ENCODE results near the gene C2orf66.

Gene C2orf66

DNA sequence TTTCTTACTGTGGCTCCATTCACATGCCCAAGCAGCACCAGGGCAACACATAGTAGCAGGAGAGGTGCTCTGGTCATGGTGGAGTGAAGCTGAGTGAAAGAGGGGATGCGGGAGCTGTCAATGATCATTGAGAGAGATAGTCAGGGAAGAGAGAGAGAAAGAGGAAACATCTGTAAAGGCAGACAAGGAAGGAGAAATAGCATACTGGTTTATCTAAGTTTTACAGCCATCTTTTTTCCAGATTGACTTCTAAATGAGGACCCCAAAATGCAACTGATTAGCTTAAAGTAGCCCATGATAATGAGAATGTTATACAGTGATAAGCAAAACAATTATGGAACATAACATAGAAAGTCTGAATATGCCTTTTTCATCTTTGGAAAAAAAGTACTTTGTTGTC lies at the start of gene C2orf66:
C2orf66 (minus strand) TSS at position 96 of the 400 bp plus-strand sequence; CDS start at position 77, 19 bp downstream.
- DNase-seq (ENCODE audit: low read depth): no peak

DNA sequence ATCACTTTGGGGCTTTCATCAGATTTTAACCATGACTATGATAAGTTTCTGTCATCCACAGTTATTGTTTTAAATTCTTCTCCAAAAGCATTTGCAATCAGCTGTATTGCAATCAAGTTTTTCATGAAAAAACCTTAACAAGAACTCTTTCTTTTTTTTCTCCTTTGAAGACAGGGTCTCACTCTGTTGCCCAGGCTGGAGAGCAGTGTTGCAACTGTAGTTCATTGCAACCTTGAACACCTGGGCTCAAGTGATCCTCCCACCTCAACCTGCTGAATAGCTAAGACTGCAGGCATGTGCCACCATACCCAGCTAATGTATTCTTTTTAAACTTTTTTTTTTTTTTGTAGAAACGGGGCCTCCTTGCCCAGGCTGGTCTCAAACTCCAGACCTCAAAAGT lies 45.5 kb upstream of the C2orf66 start:
- DNase-seq (ENCODE audit: low read depth): no peak

DNA sequence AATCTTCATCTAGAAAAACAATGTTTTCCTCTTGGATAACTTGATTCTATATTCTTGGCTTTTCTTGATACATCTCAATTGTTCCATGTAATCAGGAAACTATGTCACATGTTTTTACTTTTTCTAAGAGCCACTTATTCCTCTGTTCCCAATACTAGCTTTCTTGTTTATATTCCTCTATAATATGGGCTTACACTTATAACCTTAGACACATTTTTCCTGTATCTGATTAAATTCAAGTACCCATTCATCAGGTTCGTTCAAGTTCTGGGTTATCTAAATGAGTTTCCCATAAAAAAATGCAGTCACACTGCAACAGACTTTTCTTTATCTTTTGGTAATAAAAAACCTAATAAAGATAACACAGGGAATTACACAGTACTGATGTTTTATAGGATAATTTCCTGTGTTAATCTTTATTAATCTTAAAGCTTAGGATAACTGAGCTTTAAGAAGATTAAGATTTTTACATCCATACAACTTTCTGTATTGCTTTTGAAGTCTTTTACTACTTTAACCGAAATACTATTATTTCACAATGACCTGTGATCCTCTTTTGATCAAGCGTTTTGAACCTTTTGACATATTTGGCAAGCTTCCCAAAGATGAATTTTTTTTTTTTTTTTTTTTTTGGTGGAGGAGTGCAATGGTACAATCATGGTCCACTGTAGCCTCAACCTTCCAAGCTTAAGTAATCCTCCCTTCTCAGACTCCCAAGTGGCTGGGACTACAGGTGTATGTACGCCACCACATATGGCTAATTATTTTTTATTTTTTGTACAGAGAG lies 44.3 kb upstream of the C2orf66 start:
- no peak for DNase-seq (ENCODE audit: low read depth)

DNA sequence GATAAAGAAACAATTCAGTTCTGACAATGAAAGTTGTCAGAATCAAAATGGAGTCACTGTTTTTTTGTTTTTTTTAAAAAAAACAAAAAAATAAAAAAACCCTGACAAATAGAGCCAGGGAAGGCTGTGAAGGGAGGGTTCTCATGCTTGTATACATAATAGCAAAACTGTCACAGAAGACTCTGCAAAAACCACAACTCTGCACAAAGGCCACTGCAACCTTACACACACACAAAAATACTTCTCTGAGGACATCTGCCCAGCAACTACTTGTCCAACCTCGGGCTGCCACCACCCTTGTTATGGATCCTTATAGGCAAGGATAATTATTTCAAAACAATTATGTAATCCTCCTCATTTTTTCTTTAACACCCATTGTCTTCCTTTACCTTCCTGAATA lies 41.9 kb upstream of the C2orf66 start:
- no peak for DNase-seq (ENCODE audit: low read depth)

DNA sequence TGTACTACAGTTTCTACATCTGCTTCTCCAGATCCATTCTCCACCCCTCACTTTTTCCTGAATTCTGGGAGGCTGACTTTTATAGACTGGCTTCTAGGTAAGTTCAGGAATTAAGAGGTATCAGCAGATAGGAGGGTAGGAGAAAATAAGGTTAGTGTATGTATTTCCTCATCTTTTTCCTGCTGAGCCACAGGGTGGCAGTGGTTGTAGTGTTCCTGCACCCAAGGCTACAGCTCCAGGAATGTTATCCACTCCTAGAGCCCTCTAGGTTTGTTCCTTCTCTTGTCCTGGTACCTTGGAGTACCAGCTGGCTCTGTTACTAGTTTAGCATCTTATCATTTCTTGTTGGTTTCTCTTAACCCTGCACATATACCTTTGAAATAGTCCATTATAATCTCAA lies 40.7 kb upstream of the C2orf66 start:
- no peak for DNase-seq (ENCODE audit: low read depth)

DNA sequence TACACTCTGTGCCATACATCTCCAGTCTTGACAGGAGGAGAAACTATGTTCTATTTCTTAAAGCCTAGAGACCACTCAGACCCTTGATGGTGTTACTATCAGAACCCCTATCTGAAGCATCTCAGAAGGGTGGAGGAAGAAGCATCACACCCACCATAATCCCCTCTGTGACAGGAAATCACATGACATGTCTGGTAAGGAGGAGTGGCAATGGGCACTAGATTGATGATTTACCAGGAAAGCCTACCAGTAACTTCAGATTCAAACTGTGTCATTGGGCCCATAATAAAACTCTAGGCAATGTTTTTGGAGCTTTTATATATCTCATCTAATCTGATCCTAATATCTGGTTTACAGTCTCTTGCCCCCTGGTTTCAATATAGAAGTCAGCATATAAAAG lies 37.1 kb upstream of the C2orf66 start:
- DNase-seq (ENCODE audit: low read depth): no peak

DNA sequence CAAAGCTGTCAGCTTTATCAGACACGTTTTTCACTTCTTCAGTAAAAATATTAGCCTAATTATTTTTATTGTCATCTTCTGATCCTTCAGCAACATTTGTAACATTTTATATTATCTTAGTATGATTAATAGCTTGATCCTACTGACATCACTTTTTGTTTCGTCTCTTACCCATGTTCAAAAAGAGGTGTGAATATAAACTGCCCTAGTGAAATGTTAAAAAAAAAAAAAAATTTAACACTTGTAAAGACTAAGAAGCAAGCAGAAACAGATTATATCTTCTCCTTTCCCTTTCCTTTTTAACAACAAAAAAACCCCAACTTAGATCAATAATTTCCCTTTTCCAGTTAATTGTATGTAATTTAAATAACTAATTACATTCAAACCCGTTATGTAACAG lies 36.2 kb upstream of the C2orf66 start:
- no peak for DNase-seq (ENCODE audit: low read depth)

DNA sequence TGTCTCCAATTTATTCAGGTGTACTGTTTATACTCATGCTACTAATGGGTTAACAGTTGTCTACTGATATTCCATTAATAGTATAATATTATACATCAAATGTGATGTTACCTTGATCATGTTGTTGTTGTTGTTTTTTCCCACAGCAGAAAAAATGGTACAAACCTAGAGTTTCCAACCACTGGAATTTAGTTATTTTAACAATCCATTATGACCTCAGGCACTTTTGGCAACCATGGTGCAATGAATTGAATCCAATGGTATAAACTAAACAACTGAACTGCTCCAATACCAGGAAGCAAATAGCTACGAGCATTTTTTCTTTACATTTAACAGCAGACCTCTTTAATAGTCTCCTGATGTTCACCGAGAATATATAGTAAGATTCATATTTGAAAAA lies 31.0 kb upstream of the C2orf66 start:
- DNase-seq (ENCODE audit: low read depth): no peak

DNA sequence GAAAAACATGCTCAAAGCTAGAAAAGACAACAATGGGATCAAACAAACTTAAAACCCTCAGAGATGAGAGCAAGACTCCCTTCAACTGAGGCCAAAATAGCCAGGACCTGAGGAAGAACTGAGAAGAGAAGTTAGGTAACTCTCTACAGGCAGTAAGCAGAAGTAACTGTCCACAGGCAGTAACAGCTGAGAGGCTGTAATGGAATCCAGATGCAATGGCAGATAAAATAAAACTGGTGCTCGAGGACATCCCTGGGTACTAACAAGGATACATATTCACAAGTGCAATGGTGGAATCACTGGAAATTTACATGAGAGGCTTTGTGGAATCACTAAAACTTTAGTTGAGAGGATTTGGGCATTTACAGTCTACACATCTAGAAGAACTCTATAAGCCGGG lies 30.4 kb upstream of the C2orf66 start:
- no peak for DNase-seq (ENCODE audit: low read depth)

DNA sequence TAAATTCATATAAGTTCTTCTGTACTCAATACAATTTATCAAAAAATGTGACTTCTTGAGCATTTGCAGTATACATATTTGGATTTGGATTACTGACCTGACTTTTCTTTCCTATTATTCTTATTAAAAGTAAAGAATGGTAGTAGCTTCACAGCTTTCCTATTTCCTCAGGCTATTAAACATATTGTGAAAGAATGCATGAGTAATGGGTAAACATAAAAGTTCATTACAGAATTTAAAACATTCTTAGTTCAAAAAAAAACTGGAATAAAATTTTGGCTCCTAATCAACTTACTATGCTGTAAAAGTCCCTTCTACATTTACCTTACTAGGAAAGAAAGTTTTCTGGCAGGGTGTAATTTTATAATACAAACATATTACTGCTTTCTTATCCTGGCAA lies 27.3 kb upstream of the C2orf66 start:
- no peak for DNase-seq (ENCODE audit: low read depth)

DNA sequence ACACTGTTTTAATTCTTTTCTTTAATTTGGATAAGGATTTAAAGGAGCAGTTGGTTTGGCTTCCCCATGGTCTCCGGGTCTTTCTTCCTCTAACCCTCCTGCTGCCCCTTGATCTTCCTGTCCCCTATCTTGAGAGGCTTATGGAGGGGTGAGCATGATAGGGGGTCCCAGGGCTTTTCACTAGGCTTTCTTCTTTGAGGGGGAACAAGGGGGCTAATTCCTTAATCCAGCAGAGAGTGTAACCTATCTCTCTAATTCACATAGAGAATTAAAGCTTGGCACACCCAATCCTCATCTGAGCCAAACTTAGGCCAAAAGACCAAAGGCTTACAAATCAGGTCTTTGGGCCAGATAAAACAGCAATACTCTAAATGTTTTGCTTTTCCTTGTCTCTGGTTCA lies 21.5 kb upstream of the C2orf66 start:
- DNase-seq (ENCODE audit: low read depth): no peak

DNA sequence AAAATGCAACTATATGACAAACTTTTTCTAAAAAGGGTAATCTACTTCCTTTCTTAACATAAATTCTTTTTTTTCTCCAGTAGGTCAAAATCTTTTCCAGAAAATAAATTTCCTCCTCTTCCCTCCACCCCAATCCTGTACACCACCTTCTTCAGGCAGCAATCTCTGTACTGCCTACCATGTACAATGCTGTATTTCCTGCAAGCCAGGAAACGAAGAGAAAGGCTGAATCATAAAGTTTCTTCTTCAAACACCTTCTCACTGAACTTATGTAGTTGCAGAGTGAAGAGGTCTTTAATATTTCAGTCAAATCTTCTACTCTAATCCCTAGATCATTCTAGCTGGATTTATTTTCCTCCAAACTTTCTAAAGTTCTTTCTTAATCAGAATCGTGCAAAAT lies 18.2 kb upstream of the C2orf66 start:
- no peak for DNase-seq (ENCODE audit: low read depth)

DNA sequence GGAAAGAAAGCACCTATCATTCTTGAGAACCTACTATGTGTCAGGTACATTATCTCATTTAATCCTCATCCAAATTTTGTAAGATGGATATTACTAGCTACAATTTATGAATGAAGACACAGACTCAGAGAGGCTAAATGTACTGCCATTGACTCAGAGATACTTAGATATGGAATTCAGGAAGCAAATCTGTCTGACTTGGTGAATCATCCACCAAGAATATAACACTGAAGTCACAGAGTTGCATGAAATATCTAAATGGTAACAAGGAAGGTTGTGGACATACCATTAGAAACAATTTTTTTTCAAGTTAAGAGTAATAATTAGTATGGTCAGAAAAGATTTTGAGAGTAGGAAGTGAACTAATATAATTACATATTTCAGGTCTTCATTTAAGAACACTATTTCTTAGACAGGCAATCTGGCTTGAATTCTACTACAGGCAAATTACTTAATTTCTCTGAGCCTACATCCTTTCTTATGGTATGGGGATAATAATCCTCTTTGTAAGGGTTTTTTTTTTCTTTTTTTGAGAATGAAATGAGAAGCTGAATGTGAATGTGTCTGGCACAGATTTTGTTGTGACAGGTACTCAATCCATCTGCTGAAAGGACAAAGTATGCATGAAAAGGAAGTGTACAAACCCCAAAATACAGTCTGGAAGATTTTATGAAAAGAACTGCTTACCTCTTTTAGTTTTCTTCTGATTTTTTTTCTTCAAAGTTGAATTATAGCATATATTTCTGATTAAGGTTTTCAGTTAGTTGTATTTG lies 14.8 kb upstream of the C2orf66 start:
- DNase-seq (ENCODE audit: low read depth): no peak

DNA sequence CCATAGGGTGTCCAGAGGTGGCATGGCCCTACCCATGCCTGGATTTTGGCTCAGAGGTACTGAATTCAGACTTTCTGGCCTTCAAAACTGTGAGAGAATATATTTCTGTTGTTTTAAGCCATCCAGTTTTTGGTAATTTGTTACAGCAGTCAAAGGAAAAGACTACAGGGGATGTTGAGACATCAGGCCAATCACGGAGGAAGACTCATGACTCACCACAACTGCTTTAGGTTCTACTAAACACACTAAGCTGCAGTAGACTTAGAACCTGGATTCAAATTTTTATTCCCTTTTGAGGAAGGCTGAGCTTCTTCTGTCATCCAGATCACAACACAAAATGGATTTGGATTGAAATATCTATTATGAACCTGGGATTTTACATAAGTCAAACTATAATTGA lies 12.0 kb upstream of the C2orf66 start:
- DNase-seq (ENCODE audit: low read depth): no peak

DNA sequence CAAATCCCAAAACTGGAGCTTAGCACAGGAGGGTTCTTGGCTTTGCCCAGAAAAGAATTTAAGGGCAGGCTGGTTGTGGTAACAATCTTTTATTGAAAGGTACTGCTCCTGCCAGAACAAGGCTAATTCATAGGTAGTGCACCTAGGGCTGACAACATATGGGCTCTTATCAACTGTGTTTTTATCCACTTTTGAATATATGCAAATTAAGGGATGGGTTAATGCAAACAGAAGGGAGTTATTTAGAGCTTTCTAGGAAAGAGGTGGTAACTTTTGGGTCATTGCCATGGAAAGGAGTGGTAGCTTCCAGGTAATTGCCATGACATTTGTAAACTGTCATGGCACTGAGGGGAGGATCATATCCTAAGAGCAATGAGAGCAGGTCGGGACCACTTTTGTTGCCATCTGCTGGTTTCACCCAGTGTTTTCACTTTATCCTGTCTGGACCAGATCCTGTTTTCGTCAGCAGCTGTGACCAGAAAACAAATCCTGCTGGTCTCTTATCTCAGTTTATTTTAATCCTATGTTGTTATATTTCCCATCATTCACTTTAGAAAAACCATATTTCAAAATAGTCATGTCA lies 981 bp downstream of the C2orf66 start:
- no peak for DNase-seq (ENCODE audit: low read depth)

DNA sequence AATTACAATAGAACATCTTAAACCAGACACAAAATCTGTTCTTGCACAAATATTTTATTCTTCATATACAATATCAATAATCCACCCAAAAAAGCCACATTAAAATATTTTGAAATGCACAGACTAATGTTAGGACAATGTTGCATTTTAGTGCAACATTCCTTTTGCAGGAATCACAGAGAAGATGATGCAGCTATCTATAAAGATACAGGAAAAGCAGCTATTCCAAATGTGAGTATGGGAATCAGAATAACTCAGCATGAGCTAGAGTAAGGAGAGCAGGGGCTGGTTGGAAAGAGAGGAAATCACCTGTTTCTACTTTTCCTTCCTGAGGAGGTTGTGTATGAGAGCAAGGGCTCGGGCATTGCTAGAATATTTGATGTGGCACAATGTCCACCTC lies 4.8 kb downstream of the C2orf66 start:
- DNase-seq (ENCODE audit: low read depth): no peak

DNA sequence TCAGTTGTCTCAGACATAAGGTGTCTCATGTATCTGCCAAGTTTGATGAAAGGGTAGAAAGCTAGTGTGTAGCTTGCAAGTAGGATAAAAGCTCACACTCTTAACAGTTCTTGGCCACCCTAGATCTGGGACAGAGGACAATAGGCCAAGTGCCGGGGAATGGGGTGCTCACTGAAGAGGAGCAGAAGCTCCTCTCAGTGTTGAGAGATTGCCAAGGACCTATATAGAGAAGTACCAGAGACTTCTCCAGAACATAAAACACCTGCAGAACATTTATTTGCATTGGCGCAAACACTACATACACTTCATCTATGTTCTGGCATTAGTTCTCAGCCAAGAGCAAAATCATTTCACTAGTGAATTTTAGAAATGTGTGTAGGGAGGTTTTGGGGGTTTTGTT lies 6.8 kb downstream of the C2orf66 start:
- no peak for DNase-seq (ENCODE audit: low read depth)

DNA sequence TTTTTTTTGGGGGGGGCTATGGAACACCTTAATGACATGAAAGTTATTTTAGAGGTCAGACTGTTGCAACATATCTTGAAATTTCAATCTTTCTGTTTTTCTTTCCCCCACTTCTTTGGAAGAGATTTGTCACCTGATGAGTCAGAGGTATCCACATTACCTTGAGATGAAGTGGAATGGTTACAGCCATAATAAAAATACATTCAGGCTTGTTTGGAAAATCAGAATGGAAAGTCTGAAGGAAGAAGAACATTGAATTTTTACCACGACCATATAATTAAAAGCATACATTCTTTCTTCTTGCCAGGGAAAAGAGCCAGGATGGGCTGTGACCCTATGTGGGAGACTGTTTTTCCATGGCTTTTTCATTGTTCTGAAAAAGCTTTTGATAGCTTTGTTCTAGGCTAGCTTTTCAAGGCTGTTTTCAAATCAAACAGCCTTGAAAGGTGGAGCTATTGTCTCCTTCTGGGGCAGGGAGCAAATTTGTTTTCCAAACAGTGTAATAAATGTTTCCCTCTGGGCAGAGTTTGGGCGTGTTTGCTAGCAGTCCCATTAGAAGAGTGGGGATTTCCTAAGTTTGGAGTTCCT lies 7.4 kb downstream of the C2orf66 start:
- DNase-seq (ENCODE audit: low read depth): no peak

DNA sequence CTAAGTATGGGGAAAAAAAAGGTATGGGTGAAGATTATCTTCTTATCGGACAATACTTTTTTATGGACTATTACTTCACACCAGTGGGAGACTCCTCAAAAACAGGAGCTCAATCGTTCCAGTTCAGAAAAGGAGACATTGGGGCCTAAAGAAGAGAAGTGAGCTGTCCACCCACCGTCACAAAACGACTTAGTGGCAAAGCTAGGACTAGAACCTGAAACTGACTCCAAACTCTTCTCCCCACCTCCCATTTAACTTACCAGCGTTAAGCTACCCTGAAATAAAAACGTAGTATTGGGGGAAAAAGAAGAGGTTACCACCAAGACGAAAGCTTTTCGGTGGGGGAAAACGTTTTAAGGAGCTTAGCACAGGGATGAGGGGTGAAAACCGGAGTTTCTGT lies 10.2 kb downstream of the C2orf66 start:
- DNase-seq (ENCODE audit: low read depth): no peak

DNA sequence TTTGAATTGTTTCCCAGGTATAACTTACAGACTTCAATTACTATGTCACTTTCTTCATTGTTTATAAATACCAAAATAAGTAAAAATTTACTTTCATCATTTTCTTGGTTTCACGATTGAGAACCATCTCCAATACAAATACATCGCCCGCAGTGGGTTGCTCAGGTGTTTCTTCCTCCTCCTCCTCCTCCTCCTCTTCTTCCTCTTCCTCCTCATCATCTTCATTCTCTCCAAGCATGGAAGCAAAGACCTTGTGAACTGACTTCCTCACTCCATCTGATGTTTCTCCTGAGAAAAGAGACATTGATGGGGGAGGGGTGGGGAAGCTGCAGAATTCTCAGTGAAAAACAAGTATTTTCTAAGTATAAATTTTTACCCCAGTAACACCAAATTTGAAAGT lies 16.3 kb downstream of the C2orf66 start:
- DNase-seq (ENCODE audit: low read depth): no peak

DNA sequence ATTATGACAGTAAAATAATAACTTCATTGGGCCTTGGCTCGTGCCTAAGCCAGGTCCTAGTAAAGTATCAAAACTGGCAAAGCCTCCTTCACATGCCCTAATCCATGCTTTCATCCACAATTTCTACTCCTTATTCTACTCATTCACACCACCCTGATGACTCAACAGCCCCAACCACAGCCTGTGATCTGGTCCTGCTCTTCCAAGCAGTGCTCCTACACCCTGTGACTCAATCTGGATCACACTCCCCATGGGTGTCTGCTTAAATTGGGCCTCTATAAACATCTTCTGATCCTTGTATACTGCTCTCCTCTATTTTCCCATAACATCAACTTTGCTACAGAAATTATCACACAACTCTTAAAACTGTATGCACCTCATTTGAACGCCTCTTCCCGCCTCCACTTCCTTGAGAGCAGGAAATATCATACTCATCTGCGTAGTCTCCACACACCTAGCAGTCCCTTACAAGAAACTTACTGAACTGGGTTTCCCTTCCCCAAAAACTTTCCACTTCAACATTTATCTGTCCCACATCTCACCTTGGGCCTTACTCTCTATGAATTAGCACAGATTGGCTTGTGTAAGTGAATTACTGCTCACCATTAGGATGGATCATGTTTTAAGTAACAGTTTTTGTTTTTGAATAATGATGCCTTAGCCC lies 25.6 kb downstream of the C2orf66 start:
- no peak for DNase-seq (ENCODE audit: low read depth)

DNA sequence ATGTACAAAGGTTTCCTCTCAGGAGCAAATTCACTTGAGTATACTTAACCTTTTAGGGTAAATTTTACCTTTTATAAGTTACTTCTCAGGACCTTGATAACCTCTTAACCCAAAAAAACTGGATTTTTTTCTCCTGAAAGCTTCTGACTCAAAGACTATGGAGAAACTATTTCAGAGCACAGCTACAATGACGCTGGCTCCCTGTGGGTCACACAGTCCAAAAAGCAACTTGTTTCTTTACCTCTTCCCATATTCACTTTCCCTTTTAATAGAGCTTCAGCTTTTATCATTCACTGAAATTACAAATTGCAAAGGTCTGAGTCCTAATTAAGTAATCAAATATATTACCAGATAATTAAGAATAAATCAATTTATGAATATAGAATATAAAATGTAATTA lies 42.1 kb downstream of the C2orf66 start:
- no peak for DNase-seq (ENCODE audit: low read depth)

DNA sequence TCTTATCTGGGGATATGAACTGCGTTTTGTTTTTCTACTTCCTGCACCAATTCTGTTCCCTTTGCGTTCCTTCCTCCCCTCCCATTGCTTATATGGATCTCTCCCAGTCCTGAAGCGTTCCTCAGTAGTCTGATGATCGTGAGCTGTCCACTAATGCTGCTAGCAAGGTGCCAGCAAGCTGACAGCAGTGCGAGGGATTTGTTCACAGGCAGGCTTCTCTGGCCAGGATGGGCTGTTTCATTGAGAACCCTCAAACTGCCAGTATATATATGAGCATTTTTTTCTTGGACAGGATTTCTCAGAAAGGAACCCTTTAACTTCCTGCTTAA lies 49.8 kb downstream of the C2orf66 start:
- DNase-seq (ENCODE audit: low read depth): no peak
